GM18868 (cell line): ENCODE measurements around the gene BCL2.
A peak's percentile ranks its signal among the peaks of the same experiment; 100 is the strongest.

Experiments
- ATAC-seq: cut with Tn5 transposase; IDR thresholded peaks from one replicate; pipeline ENCODE4 v1.9.1; 2021; ENCODE audit warnings: mild to moderate bottlenecking, moderate library complexity; ENCODE audit not compliant: unreplicated experiment

BCL2 gene

DNA sequence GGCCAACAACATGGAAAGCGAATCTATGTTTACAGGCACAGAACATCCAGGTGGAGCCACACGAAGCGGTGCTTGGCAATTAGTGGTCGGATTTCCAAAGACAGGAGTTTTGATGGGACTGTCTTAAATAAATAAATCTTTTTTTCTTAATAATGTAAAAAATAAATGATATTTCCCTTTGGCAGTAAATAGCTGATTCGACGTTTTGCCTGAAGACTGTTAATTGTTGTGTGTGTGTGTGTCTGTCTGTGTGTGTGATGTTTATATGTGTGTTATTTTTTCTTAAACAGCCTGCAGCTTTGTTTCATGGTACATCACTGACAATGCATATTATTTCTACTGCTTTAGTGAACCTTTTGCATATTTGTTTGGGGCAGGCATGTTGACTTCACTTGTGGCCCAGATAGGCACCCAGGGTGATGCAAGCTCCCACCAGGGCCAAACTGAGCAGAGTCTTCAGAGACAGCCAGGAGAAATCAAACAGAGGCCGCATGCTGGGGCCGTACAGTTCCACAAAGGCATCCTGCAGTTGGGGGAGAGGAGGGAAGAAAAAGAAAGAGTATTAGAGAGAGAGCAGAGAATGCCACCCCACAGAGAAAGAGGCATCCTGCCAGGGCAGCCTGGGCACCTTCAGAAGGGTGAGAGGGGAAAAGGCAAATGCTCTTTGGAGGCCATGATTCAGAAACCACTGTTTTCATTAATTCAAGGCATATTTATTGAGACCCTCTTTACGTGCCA, 191.2 kb downstream of the BCL2 start:
- no peak for ATAC-seq

DNA sequence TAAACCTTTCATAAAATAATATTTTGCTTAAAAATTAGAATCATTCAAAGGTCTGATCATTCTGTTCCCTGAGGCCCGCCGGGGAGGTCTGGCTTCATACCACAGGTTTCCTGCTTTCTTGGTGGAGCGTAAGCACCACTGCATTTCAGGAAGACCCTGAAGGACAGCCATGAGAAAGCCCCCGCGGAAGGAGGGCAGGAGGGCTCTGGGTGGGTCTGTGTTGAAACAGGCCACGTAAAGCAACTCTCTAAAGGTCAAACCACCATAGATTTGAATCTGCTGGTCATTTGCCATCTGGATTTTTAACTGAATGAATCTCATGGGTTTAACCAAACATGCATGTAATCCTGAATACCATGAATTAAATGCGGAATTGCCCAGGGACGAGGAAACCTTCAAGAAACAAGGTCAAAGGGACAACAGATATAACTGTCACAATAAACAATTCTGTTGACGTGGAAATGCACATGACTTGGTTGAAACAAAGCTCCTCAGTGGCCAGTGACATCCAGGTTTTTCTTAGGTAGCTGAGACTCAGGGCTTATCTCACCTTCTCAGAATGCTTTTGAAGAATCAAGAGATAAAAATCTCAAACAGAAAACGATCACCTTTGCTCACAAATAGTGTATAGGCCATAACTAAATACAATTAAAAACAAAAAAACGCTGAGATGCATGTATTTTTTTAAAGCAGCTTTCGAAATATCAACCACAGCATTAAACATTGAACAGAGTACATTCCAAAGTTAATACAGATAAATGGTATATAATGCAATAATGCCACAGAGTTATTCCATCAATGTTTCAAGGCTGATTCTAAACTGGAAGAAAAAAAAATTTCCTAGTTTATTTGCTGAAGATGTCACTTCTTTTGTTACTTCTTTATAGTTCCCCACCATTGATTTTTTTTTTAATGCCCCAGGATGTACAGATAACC, 193.2 kb downstream of the BCL2 start:
- ATAC-seq: no peak

DNA sequence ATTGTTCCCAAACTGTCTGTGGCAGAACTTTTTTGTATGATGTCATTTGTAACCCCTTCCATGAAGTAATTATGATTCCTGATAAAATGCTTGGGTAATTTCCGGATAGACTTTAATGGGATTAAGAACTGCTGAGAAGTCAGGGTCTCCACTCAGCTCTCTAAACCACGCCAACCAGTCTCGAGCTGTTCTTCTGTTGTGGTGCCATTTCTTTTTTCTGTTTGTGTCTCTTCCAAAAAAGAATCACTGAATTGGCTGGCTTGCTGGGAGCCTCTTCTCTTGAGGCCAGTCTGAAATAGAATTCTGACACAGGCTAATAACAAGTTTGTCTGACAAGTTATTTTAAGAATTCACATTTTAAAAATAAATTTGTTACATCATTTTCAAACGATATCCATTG, 198.9 kb downstream of the BCL2 start:
- no peak for ATAC-seq

DNA sequence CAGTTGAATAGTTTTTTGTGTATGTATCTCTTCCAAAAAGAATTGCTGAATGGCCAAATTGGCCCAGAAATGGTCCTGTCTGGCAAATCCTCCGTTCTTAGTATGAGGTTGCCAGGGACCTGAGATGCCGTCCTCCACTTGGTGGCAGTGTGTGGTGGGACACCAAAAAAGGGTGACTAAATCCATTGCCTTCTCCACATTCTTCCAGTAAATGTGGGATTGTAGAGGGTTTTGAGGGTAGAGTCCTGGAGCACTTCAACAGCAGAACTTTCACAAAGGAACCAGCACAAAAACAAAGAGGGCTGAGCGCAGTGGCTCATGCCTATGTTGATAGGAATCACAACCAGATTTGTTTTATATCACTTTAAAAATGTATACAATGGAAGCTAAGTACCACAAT, 199.9 kb downstream of the BCL2 start:
- no peak for ATAC-seq

DNA sequence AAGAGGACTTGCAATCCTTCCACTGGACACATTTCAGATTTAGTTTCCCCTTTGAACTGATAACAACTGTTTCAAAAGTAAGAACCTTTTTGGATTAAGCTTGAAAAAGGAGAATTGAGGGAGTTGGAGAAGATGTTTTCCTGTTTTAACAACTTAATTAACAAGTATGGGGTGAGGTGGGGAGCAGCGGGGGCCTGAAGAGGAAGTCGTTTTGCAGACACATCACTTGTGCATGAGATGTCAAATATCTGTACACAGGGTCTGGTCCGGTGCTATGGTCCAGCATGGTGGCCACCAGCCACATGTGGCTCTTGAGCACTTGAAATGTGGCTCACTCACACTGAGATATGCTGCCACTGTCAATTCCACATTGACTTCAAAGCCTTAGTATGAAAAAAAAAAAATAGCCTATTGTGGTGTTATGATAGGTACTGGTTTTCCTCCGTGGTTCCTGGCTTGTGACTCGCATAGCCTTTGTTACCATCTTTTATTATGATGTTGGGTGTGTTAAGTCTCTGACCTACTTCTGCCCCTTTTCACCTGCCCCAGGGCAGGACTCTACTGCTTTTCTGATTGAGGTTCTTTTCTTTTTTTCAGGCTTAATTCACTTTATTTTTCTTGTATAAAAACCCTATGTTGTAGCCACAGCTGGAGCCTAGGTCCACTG, 205.5 kb downstream of the BCL2 start:
- no peak for ATAC-seq

DNA sequence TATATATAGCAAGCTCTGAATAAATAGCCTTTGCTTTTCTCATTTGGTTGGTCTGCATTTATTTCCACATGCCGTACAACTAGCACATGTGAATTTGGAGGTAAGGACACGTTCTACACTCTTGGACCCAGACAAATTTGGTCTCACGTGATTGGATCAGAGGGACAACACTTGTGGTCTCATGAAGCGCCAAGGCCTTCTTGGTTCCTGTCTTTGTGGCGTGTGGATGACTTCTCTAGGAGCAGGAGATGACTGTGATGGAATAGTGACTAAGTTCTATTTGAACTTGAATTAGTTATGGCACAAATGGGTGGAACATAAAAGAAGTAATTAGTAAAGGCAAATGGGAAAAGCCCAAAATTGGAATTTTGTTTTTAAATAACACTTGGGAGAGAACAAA, 206.9 kb downstream of the BCL2 start:
- no peak for ATAC-seq

DNA sequence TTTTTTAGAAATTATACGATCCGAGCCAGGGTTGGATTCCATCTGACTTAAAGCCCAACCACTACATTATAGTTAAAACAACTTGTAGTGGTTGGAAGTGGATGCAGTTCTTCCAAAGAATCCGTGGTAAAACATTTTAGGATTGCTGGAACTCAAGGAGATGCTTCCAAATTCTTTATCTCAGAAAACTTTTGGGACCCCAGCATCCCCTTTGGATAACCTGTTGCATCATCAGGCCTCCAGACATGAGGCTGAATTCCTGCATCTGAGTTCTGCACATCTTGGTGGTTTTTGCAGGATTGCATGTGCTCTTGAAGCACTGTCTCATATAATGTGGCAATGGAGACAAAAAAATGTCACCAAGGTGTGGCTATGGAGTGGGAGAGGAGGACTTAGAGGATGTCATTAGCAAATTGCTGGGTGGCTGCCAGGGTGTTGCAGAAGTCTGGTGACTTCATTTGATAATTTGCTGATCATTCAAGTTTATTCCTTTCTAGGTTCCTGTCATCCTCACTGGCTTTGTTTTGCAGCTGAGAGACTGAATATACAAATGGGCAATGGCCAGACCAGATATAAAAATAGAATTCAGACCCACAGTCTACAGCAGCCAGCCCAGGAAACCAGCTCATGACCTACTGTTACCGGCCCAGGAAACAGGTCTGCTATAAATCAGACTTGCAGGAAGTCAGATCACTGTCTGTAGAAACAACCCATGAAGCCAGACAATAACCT, 207.7 kb downstream of the BCL2 start:
- ATAC-seq: no peak

DNA sequence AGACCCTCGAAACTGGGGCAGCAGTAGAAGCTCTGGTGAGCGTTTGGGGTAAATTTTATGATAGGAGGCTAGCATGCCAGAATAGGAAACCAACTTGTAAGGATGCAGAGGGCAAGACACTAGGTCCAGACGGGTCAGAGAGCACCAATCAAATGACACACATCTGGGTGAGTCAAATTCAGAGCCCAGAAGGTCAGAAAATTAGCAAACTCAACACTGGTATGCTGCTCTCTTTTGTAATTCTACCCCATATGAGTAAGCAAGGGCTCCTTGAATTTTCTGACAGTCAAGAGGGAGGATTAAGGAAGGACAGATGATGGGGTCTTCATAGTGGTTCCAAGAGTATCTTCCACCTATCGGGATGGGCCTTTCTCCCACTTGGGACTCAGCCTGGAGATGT, 209.8 kb downstream of the BCL2 start:
- no peak for ATAC-seq

DNA sequence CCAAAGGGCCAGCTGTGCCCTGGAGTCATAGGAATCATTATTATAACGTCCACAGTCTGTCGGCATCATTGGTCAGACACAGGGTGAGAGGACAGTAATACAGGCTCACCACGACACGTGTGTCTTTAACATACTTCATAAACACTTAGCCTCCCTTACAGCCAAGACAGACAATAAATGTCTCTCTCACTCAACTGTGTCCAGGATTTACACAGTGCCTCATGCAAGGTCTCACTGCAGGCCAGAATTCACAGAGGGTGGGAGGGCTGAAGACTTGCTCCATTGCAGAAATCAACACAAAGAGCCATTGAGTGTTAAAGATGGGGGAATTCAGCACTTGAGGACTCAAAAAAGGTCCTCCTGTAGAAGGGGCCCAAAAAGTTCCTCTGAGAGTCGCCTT, 210.5 kb downstream of the BCL2 start:
- no peak for ATAC-seq

DNA sequence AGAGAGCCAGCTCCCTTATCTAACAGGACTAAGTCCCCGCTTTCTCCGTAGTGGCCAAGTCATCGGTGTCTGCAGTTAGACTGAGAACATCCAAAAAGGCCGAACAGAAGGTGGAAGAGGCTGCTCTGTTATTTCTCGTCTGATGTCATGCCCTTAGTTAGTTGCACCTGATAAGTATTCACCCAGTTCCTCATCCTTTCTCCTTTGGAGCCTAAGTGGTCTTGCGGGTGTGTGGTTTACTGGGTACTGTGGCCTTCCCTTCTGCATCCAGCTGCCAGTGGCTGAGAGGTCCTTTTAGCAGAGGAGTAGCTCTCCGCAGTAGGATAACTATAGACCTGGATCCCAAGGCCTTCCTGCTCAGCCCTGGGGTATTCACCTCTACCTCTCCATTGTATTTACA, 211.6 kb downstream of the BCL2 start:
- ATAC-seq: no peak

DNA sequence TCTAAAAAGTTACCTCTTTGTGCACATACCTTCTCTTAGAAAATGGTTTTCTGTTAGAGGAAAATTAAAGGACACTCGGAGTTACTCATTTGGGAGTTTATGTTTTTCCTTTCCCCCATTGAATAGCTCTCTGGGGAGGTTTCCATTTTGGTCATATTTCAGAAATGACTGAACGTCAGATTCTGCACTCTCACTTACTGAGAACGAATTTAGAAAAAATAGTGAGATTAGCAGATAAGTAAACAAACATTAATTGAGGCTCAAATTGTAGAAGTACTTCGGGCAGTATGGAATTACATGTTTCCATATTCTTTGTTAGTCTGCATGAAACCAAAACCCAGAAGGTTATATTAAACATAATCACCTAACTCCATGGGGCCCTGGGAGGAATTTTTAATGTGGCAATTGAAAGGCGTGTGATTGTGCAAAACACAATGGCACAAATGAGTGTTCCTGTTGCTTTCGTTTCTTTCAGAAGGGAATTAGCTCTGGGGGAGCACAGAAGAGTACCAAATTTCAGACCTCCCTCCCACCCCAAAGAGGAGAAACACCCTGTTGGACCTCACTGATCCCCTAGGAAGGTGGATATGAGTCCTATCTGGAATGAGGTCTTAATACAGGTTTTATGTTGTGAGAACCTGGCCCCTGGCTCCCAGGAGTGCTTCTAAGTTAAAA, 212.3 kb downstream of the BCL2 start:
- peak; percentile 53 for ATAC-seq

DNA sequence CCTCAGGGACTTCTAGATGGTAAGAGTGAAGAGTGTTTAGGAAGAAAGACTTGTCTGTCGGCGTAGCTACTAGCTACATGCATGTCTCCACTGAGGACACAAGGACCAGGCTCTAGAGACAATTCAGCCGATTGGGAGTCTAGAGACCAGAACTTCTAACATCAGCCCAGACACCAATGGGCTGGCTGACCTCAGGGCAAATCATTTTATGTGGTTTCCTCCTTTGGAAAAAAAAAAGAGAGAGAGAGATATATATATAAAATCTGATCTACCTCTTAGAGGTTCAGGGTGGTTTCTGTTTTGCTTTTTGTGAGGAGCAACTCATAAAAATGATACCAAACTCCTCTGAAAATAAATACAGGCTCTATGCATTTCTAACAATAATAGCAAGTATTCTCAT, 212.8 kb downstream of the BCL2 start:
- peak; percentile 37 for ATAC-seq

DNA sequence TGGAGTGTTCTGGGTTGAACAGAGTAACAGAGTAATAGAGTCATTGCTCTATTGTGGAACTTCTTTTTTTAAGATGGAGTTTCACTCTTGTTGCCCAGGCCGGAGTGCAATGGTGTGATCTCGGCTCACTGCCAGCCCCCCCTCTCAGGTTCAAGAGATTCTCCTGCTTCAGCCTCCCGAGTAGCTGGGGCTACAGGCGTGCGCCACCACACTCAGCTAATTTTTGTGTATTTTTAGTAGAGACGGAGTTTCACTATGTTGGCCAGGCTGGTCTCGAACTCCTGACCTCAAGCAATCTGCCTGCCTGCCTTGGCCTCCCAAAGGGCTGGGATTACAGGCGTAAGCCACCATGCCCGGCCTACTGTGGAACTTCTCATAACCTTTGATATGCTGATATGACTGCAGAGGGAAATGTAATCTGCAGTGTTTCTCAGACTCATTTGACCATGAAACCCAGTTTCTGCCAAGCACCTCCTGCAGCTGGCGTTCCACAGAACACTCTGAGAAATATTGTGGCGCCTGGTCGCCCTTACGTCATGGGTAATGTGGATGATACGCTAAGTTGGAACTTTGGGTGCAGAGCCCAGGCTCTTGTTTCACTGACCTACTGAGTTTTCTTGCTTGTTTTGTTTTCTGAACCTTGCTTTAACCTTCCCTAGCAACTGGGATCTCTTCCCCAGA, 213.8 kb downstream of the BCL2 start:
- peak; percentile 67 for ATAC-seq

DNA sequence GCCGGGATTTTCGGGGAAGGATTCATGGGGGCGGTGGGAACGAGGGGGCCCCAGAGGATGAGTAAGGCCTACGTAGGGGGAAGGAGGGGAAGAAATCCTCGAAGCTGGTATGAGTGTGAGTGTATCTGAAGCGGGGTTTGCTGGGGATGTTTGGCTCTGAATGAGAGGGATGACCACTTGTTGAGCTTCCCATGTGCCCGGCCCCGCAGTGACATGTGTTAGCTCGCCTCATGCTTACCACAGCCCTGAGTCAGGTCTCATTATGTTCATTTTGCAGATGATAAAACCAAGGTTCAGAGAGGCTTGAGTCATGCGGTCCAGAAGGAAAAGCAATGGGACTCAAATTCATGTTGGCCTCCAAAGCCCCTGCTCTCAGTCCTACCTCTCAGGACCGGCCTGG, 214.7 kb downstream of the BCL2 start:
- ATAC-seq: no peak

DNA sequence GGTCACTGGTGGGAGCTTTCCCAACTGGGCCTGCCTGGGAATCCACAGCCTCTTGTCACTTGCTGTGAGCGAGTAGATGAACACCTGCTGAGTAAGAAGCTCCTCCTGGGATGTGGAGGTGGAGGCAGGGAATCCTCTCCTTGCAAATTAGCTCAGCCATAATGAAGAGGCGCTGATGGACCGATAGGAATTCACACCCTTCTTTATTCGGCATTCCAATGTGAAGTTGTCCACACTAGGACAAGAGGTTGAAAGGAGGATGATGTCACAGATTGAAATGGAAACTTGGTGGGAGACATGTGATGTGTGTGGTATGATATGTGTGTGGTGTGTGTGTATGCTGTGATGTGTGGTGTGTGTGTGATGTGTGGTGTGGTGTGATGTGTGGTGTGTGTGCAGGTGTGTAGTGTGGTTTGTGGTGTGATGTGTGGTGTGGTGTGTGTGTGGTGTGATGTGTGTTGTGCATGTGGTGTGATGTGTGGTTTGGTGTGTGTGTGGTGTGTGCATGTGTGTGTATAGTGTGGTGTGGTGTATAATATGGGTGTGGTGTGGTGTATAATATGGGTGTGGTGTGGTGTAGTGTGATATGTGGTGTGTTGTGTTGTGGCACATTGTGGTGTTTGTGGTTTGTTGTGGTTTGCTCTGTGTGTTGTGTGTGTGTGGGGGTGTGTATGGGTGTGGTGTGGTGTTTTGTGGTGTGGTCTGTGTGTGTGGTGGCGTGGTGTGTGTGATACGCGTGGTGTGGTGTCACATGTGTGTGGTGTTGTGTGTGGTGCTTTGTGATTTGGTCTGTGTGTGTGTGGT, 216.4 kb downstream of the BCL2 start:
- ATAC-seq: no peak

DNA sequence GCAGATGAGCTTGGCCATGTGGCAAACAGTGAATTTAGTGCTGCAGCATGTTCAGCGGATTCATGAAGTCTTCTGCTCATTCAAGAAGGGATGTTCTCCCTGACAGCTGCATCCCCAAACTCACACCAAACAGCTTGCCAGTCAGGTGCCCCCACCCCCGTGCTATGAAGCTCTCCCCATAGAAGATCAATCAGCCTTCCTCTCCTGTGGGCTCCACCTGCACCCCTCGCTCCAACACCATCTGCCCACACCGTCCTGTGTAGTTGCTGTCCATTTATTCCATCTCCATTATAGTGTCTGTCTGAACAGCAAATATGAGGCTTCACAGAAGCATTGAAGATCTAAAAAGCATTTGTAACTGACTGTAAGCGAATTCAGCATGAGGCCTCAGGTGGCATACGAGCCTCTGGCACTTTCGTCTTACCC, 218.9 kb downstream of the BCL2 start:
- ATAC-seq: no peak

DNA sequence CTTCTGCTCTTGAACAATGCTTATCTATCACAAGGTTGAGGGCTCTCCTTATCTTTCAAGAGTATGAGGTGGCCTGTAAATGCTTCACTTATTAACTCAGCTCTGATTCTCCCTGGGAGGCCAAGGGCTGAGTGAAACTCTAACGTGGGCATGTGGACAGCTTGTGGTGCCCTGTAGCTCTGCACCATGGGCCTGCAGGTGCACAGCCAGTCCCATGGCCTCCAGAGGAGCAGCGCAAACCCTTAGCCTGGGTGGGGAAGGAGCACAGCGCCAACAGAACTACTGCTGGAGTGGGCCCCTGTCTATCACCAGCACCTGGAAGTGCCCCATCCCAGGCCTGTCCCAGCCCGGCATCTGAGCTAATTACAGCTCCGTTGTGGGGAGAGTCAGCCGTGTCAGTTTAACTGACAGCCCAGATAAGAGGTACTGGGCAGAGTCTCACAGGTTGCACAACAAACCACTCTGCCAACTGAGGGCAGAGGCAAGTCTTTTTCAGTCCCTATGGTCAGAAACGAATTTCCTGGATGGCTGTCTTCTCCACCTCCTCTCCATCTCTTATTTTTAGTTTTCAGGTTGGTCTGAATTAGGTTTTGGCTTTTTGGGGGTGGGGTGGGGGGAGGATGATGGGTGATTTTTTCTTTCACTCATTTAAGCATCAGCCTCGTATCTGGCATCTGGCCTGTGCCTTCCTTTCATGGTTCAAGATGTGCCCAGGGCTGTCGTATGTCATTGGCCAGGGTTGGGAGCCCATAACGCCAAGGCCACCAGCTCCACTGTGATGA, 219.5 kb downstream of the BCL2 start:
- ATAC-seq: peak; percentile 30
